Bronchial smooth muscle cell (primary cell): ENCODE data around the gene UNKL. TPM values are rescaled to one million over a fixed set of nuclear protein-coding genes. Genes with fewer than 3 reads are reported as not detected.

ENCODE experiments used
- total RNA-seq: library from RNA; depleted of rRNA; stranded (reverse); fragments of >200 nt; gene quantifications from 2 replicates; pipeline ENCODE4 v1.2.1, GENCODE V29; 2014

The UNKL gene, protein sequence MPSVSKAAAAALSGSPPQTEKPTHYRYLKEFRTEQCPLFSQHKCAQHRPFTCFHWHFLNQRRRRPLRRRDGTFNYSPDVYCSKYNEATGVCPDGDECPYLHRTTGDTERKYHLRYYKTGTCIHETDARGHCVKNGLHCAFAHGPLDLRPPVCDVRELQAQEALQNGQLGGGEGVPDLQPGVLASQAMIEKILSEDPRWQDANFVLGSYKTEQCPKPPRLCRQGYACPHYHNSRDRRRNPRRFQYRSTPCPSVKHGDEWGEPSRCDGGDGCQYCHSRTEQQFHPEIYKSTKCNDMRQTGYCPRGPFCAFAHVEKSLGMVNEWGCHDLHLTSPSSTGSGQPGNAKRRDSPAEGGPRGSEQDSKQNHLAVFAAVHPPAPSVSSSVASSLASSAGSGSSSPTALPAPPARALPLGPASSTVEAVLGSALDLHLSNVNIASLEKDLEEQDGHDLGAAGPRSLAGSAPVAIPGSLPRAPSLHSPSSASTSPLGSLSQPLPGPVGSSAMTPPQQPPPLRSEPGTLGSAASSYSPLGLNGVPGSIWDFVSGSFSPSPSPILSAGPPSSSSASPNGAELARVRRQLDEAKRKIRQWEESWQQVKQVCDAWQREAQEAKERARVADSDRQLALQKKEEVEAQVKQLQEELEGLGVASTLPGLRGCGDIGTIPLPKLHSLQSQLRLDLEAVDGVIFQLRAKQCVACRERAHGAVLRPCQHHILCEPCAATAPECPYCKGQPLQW
- total RNA-seq: 5.2 and 7.2 TPM in 2 replicates

GRCh38 chr16:1414532-1415260, at the start of gene UNKL:
Gene UNKL (minus strand): TSS chr16:1414704. CDS start chr16:1414691, 13 bp downstream.

GRCh38 chr16:1443980-1444729, 29.7 kb upstream of the UNKL start, which contains the start of gene CCDC154:
Gene CCDC154 (minus strand): TSS chr16:1444556. CDS start chr16:1444322, 234 bp downstream.

GRCh38 chr16:1430759-1431496, 16.4 kb upstream of the UNKL start, which contains the start of gene PERCC1:
Gene PERCC1 (plus strand): TSS chr16:1431078. CDS start chr16:1432594, 1,516 bp downstream.

GRCh38 chr16:1351582-1352362, 62.7 kb downstream of the UNKL start, which contains the start of the genes GNPTG and TSR3:
Gene GNPTG (plus strand): TSS chr16:1351931. CDS start chr16:1351966, 35 bp downstream.
Gene TSR3 (minus strand): TSS chr16:1351878. CDS start chr16:1351804, 74 bp downstream.

GRCh38 chr16:1333149-1333812, 81.2 kb downstream of the UNKL start, which contains the start of gene BAIAP3:
Gene BAIAP3 (plus strand): TSS chr16:1333645. CDS start chr16:1338550, 4,905 bp downstream.

Other genes starting within 250 kb of the UNKL start
- gene TPSG1, start 189.4 kb downstream of the UNKL start, total RNA-seq: not detected in 2 replicates
- gene TPSB2, start 184.5 kb downstream of the UNKL start, total RNA-seq: not detected in 2 replicates
- not detected in 2 replicates for gene TPSAB1, start 174.0 kb downstream of the UNKL start, total RNA-seq
- gene TPSD1, start 158.6 kb downstream of the UNKL start, total RNA-seq: not detected in 2 replicates
- gene UBE2I, start 105.1 kb downstream of the UNKL start, total RNA-seq: 35.6 and 35.7 TPM in 2 replicates
- gene BAIAP3, start 81.1 kb downstream of the UNKL start, total RNA-seq: 0.32 and 0.34 TPM in 2 replicates
- 48.5 and 67.5 TPM in 2 replicates for gene TSR3, start 62.8 kb downstream of the UNKL start, total RNA-seq
- gene GNPTG, start 62.8 kb downstream of the UNKL start, total RNA-seq: 45.9 and 58.0 TPM in 2 replicates
- 12.6 and 18.4 TPM in 2 replicates for gene UQCC4, start 6.0 kb upstream of the UNKL start, total RNA-seq
- gene PERCC1, start 16.4 kb upstream of the UNKL start, total RNA-seq: not detected in 2 replicates
- 0.32 and 0.43 TPM in 2 replicates for gene CCDC154, start 29.9 kb upstream of the UNKL start, total RNA-seq
- gene CLCN7, start 60.3 kb upstream of the UNKL start, total RNA-seq: 58.9 and 65.9 TPM in 2 replicates
- gene PTX4, start 74.2 kb upstream of the UNKL start, total RNA-seq: not detected in 2 replicates
- gene TELO2, start 78.7 kb upstream of the UNKL start, total RNA-seq: 9.5 and 9.7 TPM in 2 replicates
- 4.6 and 12.3 TPM in 2 replicates for gene TMEM204, start 119.0 kb upstream of the UNKL start, total RNA-seq
- 40.7 and 63.3 TPM in 2 replicates for gene IFT140, start 197.4 kb upstream of the UNKL start, total RNA-seq
- gene CRAMP1, start 197.7 kb upstream of the UNKL start, total RNA-seq: 4.3 and 6.4 TPM in 2 replicates